Mammary epithelial cell (primary cell): ENCODE results near the gene IQSEC3.

Experiments used
- CTCF ChIP-seq, 2 donors: IDR thresholded peaks in 1 of 2; conservative IDR thresholded peaks in 1 of 2; 2 replicates each; pipeline ENCODE4 v1.5.1; 2011 to 2012; ENCODE audit warnings: inconsistent platforms in 2 of 2, low read length in 2 of 2, mild to moderate bottlenecking in 2 of 2, control low read depth in 1 of 2, low read depth in 1 of 2; ENCODE audit not compliant: insufficient read depth in 1 of 2; ENCODE audit errors: extremely low read depth in 1 of 2
- EZH2 ChIP-seq: IDR thresholded peaks from 2 replicates; pipeline ENCODE4 v1.6.1; 2012; ENCODE audit warnings: low read length, inconsistent platforms, borderline replicate concordance

GRCh38 chr12:221736-222135 lies 155.2 kb downstream of the IQSEC3 start:
- no peak for TF ChIP-seq CTCF (conservative IDR thresholded peaks at IDR 0.05 in 1 of 2, IDR thresholded peaks at IDR 0.05 in 1 of 2; ENCODE audit: extremely low read depth in 1 of 2, insufficient read depth in 1 of 2, low read depth in 1 of 2, low read length in 2 of 2)
- no peak for TF ChIP-seq EZH2
